ENCODE data around the gene DRAP1.
"Not testable (repeated sequence)": the region's sequence is repeated elsewhere in the genome, so short reads cannot be mapped to it uniquely, and the experiment has no call there.

The DRAP1 gene

GRCh38 chr11:65945941-65946558 lies 26.8 kb downstream of the DRAP1 start:
- H3K36me3 Mint-ChIP-seq (ENCODE audit: low read depth) = no peaks in the 10 kb centered on the region
- H3K27ac Mint-ChIP-seq = no peak overlapping the region
- H3K9me3 Mint-ChIP-seq = no peaks in the 10 kb centered on the region
- peaks cover 6% of the 10 kb centered on the region for H3K4me1 Mint-ChIP-seq (ENCODE audit: low read depth)
- no peak for DNase-seq (ENCODE audit: low spot score)
- H3K4me3 Mint-ChIP-seq = no peak overlapping the region
- peaks cover 8% of the 10 kb centered on the region for H3K27me3 Mint-ChIP-seq (ENCODE audit: low read depth)

- H3K9me3 Mint-ChIP-seq = no peaks in the 10 kb centered on the region
- H3K27me3 Mint-ChIP-seq (ENCODE audit: low read depth) = peaks cover 9% of the 10 kb centered on the region
- H3K4me3 Mint-ChIP-seq = no peak overlapping the region
- DNase-seq (ENCODE audit: low spot score) = no peak
- no peaks in the 10 kb centered on the region for H3K36me3 Mint-ChIP-seq (ENCODE audit: low read depth)
- peaks cover under 1% of the 10 kb centered on the region for H3K4me1 Mint-ChIP-seq (ENCODE audit: low read depth)
- no peak overlapping the region for H3K27ac Mint-ChIP-seq
Measured at GRCh38 chr11:65946655-65947054, 27.4 kb downstream of the DRAP1 start.

GRCh38 chr11:65947133-65947532 lies 27.9 kb downstream of the DRAP1 start:
- Mint-ChIP-seq H3K36me3 (ENCODE audit: low read depth) (no peaks in the 10 kb centered on the region), H3K27me3 (ENCODE audit: low read depth) (peaks cover 9% of the 10 kb centered on the region), H3K9me3 (no peaks in the 10 kb centered on the region), H3K4me3 (no peak overlapping the region), H3K4me1 (ENCODE audit: low read depth) (no peaks in the 10 kb centered on the region), H3K27ac (no peak overlapping the region)
- DNase-seq (ENCODE audit: low spot score) = no peak

- Mint-ChIP-seq H3K4me1 (ENCODE audit: low read depth) (no peaks in the 10 kb centered on the region), H3K4me3 (no peak overlapping the region), H3K36me3 (ENCODE audit: low read depth) (no peaks in the 10 kb centered on the region), H3K27ac (no peak overlapping the region), H3K9me3 (no peaks in the 10 kb centered on the region), H3K27me3 (ENCODE audit: low read depth) (peaks cover 9% of the 10 kb centered on the region)
- no peak for DNase-seq (ENCODE audit: low spot score)
Measured at GRCh38 chr11:65947603-65948125, 28.4 kb downstream of the DRAP1 start.

- H3K36me3 Mint-ChIP-seq (ENCODE audit: low read depth); H3K27ac Mint-ChIP-seq; H3K27me3 Mint-ChIP-seq (ENCODE audit: low read depth): not testable (repeated sequence)
Measured at GRCh38 chr11:65950711-65951110, 31.5 kb downstream of the DRAP1 start.

GRCh38 chr11:65951641-65952040 lies 32.4 kb downstream of the DRAP1 start:
- not testable (repeated sequence) for H3K4me3 Mint-ChIP-seq; H3K27ac Mint-ChIP-seq; H3K4me1 Mint-ChIP-seq (ENCODE audit: low read depth); H3K9me3 Mint-ChIP-seq; H3K36me3 Mint-ChIP-seq (ENCODE audit: low read depth); H3K27me3 Mint-ChIP-seq (ENCODE audit: low read depth); DNase-seq (ENCODE audit: low spot score)

More at GRCh38 chr11:65950711-65951110, 31.5 kb downstream of the DRAP1 start:
- H3K9me3 Mint-ChIP-seq; H3K4me1 Mint-ChIP-seq (ENCODE audit: low read depth); DNase-seq (ENCODE audit: low spot score); H3K4me3 Mint-ChIP-seq: not testable (repeated sequence)

- Mint-ChIP-seq H3K36me3 (ENCODE audit: low read depth) (no peaks in the 10 kb centered on the region), H3K27ac (no peak overlapping the region), H3K9me3 (no peaks in the 10 kb centered on the region), H3K4me1 (ENCODE audit: low read depth) (peaks cover 7% of the 10 kb centered on the region), H3K4me3 (no peak overlapping the region), H3K27me3 (ENCODE audit: low read depth) (peaks cover 9% of the 10 kb centered on the region)
- no peak for DNase-seq (ENCODE audit: low spot score)
Measured at GRCh38 chr11:65952052-65952521, 32.9 kb downstream of the DRAP1 start.

GRCh38 chr11:65953471-65953870 lies 34.2 kb downstream of the DRAP1 start:
- DNase-seq (ENCODE audit: low spot score) = no peak
- H3K4me1 Mint-ChIP-seq (ENCODE audit: low read depth) = peaks cover 17% of the 10 kb centered on the region
- H3K27me3 Mint-ChIP-seq (ENCODE audit: low read depth) = peaks cover 5% of the 10 kb centered on the region
- no peaks in the 10 kb centered on the region for H3K36me3 Mint-ChIP-seq (ENCODE audit: low read depth)
- no peaks in the 10 kb centered on the region for H3K9me3 Mint-ChIP-seq
- no peak overlapping the region for H3K27ac Mint-ChIP-seq
- H3K4me3 Mint-ChIP-seq = no peak overlapping the region

GRCh38 chr11:65954771-65955170 lies 35.5 kb downstream of the DRAP1 start:
- peaks cover 19% of the 10 kb centered on the region for H3K4me1 Mint-ChIP-seq (ENCODE audit: low read depth)
- no peak for DNase-seq (ENCODE audit: low spot score)
- no peaks in the 10 kb centered on the region for H3K36me3 Mint-ChIP-seq (ENCODE audit: low read depth)
- H3K27ac Mint-ChIP-seq = no peak overlapping the region
- no peak overlapping the region for H3K4me3 Mint-ChIP-seq
- peaks cover 5% of the 10 kb centered on the region for H3K27me3 Mint-ChIP-seq (ENCODE audit: low read depth)
- H3K9me3 Mint-ChIP-seq = no peaks in the 10 kb centered on the region

GRCh38 chr11:65958291-65958690 lies 39.1 kb downstream of the DRAP1 start:
- Mint-ChIP-seq H3K27ac (peak overlapping the region; percentile 88), H3K4me1 (ENCODE audit: low read depth) (peaks cover 39% of the 10 kb centered on the region), H3K36me3 (ENCODE audit: low read depth) (peaks cover 14% of the 10 kb centered on the region), H3K27me3 (ENCODE audit: low read depth) (no peaks in the 10 kb centered on the region), H3K9me3 (no peaks in the 10 kb centered on the region), H3K4me3 (no peak overlapping the region)
- DNase-seq (ENCODE audit: low spot score) = no peak

GRCh38 chr11:65958774-65959420 lies 39.7 kb downstream of the DRAP1 start:
- Mint-ChIP-seq H3K27ac (peak overlapping the region; percentile 88), H3K4me3 (no peak overlapping the region), H3K27me3 (ENCODE audit: low read depth) (no peaks in the 10 kb centered on the region), H3K9me3 (no peaks in the 10 kb centered on the region), H3K36me3 (ENCODE audit: low read depth) (peaks cover 14% of the 10 kb centered on the region), H3K4me1 (ENCODE audit: low read depth) (peaks cover 42% of the 10 kb centered on the region)
- DNase-seq (ENCODE audit: low spot score) = no peak

GRCh38 chr11:65960824-65961266 lies 41.6 kb downstream of the DRAP1 start:
- H3K36me3 Mint-ChIP-seq (ENCODE audit: low read depth) = peaks cover 29% of the 10 kb centered on the region
- peak overlapping the region; percentile 97 for H3K27ac Mint-ChIP-seq
- no peaks in the 10 kb centered on the region for H3K9me3 Mint-ChIP-seq
- no peaks in the 10 kb centered on the region for H3K27me3 Mint-ChIP-seq (ENCODE audit: low read depth)
- H3K4me3 Mint-ChIP-seq = peak overlapping the region; percentile 82
- no peak for DNase-seq (ENCODE audit: low spot score)
- peaks cover 44% of the 10 kb centered on the region for H3K4me1 Mint-ChIP-seq (ENCODE audit: low read depth)

- Mint-ChIP-seq H3K4me1 (ENCODE audit: low read depth) (peaks cover 42% of the 10 kb centered on the region), H3K36me3 (ENCODE audit: low read depth) (peaks cover 32% of the 10 kb centered on the region)
- peak; percentile 97 for DNase-seq (ENCODE audit: low spot score)
Measured at GRCh38 chr11:65961267-65962140, 42.3 kb downstream of the DRAP1 start, which contains the start of gene SART1. SART1 (plus strand) TSS chr11:65961734; CDS start chr11:65961781, 47 bp downstream.

More at GRCh38 chr11:65961267-65962140, 42.3 kb downstream of the DRAP1 start, which contains the start of gene SART1:
- peak within 1 kb of the TSS; percentile 82 for H3K4me3 Mint-ChIP-seq
- H3K27ac Mint-ChIP-seq = peak within 1 kb of the TSS; percentile 97
- H3K9me3 Mint-ChIP-seq = no peaks in the 10 kb centered on the region
- H3K27me3 Mint-ChIP-seq (ENCODE audit: low read depth) = no peaks in the 10 kb centered on the region

All from T-helper 2 cell treated with Interferon-gamma antibody and Interleukin-4, amounts not matched to agents 5 μg/mL and 100 μg/mL, for 36 hours (primary cell).